HTERT RPE-1 (cell line): ENCODE data around the gene OSBP2.
"Not testable (repeated sequence)": the region's sequence is repeated elsewhere in the genome, so short reads cannot be mapped to it uniquely, and the experiment has no call there.

Source experiments
- in situ Hi-C: fragments of 300-500 bp; cut with MboI; formaldehyde crosslinking; loops from 4 replicates; pipeline ENCODE4 v1.14.3; 2020; ENCODE audit warnings: low sequenced_read_pairs

OSBP2 gene

DNA sequence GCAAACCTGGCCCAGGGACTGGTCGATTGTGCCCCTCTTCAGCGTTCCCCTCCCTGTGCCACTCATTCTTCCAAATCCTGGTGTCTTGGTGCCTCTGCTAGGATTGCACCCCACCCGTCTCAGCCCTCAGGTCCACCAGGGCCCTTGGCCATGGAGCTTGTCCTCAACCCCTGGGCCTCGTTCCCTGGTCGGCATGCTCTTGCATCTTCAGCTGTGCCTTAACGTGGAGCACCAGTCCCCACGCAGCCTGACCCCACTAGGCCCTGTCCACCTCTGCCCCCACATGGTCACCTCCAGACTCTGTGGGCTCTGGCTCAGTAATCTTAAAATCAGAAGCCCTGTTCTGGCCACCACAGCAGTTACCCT, 61.1 kb downstream of the OSBP2 start:
- in situ Hi-C loops: no loop called here

DNA sequence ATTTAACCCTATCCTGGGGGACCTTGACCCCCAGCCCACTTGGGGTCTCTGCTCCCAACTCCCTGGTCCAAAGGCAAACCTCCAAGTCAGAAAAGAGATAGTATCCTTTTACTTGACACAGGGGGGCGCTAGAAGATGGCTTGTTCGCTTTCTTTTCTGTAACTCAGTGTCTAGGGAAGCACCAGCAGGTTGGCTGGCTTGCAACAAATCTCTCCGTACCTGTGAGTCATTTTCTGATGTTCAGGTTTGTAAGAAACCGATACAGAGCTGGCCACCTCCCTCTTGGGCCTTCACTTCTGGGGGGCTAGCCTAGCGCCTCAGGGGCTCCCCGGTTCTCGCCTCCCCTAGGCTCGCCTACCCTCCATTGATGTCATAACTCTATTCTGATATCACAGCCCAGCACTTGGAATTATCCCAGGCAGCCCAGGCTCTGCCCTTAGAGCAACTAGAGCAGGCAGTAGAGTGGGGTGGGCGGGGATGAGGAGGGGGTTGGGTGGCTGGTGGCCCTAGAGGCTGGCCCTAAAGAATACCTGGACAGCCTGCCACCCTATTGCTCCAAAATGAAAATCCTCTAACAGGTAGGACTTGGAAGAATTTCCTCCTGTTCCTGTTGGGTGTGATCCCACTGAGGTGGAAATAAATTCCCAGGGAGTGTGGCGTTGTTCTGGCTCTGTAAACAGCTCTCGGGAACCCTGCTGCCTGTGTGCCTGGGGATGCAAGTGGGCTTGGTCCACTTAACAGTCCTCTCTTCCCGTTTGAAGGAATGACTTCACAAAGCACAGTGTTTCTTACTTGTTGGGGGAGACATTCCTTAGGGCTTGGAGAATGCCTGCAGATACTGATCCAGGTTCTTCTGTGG, 69.4 kb downstream of the OSBP2 start:
- in situ Hi-C loops: no loop called here

DNA sequence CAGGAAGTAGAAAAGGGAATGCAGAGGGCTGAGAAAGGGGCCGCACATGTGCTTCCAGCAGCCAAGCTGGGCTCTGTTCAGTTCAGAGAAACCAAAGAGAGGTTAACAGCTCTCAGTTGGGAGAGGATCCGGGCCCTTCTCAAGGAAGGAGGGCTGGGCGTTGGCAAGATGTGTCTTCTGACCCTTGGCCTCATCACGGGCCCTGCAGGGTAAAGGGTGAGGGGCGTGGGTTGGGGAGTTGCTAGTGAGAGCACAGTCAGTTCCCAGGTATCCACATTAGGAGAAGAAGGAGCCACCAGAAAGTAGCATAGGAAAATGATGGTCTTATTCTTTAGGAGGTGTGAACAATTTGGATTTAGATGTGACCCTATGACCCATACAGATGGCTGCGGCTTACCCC, 73.0 kb downstream of the OSBP2 start:
- in situ Hi-C loops: no loop called here

DNA sequence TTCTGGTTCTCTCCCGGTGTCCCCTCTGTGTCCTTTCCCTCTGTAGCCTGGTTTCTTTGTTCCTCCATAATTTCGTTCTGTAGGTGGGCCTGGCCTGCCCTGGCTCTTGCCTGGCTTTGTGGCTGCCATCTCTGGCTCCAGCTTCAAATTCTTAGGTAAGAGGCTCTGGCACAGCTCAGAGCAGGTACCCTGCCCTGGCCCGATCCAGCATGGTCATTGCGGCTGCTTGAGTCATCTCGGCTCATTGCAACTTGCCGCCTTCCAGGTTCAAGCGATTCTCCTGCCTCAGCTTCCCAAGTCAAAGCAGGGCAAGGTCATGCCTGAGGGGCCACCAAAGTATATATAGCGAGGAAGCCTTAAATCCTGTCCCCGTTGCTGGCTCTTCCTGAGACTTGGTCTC, 76.0 kb downstream of the OSBP2 start:
- in situ Hi-C loops: no loop called here

DNA sequence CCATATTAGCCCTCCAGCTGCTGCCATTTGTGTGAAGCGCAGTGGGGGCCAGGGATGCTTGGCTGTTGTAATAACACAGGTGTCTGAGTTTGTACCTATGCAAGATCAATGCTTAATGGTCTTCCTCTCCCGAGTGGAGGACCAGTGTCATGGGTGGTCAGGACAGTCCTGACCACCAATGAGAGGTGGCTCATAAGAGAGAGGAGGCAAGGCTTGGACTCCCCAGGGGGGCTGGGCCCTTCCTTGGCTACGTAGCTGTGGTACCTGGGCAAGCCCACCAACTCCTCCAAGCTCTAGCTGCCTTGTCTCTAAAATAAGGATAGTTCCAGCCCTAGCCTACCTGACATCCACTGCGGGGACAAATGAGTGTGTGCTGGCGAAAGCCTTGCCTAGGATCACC, 79.2 kb downstream of the OSBP2 start:
- in situ Hi-C loops: no loop called here

DNA sequence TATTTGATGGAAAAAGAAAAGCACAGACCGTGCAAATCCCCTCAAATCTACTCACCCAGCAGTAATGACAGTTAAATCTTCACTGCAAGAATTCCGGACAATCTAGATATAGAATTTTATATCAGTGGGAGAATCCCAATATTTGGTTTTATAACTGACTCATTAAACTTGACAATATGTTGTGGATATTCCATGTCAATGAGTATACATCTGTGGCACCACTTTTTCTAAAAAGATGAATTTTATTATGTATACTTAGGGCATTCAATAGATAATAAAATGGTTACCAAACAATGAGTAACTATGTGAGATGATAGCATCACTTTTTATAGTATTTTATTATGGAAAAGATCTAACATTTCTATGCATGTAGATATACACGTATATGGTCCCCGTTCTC, 79.9 kb downstream of the OSBP2 start:
- in situ Hi-C loops: no loop called here

DNA sequence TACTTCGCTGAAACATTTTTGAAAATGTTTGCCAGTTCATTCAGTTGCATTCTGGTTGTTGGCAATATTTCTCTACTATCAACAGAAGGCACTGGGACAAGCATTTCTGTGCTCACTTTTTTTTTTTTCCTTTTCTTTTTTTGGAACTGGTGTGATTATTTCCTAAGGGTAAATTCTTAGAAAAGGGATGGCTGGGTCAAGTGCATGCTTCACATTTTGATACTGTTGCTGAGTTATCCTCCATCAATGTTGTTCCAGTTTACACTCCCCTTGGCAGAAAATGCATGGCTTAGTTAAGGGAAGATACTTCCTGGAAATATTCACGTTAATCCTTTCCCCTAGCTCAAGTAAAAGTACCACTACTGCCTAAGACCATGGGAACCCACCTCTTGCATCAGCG, 81.8 kb downstream of the OSBP2 start:
- in situ Hi-C loops: no loop called here

DNA sequence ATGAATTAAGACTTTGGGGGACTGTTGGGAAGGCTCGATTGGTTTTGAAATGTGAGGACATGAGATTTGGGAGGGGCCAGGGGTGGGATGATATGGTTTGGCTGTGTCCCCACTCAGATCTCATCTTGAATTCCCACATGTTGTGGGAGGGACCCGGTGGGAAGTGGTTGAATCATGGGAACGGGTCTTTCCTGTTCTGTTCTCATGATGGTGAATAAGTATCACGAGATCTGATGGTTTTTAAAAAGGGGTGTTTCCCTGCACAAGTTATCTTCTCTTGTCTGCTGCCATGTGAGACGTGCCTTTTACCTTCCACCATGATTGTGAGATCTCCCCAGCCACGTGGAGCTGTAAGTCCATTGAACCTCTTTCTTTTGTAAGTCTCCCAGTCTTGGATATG, 82.5 kb downstream of the OSBP2 start:
- in situ Hi-C loops: not testable (repeated sequence)

DNA sequence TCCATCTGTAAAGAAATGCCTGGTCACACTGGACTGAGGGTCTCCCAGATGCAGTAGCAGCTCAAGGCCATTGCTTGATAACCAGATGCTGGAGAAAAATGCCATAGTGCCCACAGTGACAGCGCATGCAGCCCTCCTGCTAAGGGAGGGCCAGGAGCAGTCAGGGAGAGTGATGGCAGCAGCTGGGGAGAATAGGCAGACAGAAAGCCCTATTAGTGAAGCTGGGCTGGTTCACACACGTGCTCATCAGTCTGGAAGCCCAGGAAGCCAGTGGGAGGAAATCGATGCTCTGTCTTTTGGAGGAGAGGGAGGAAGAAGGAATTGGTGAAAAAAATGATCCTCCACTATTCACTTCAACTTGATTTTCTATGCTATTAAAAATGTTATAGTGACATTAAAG, 82.9 kb downstream of the OSBP2 start:
- in situ Hi-C loops: no loop called here

DNA sequence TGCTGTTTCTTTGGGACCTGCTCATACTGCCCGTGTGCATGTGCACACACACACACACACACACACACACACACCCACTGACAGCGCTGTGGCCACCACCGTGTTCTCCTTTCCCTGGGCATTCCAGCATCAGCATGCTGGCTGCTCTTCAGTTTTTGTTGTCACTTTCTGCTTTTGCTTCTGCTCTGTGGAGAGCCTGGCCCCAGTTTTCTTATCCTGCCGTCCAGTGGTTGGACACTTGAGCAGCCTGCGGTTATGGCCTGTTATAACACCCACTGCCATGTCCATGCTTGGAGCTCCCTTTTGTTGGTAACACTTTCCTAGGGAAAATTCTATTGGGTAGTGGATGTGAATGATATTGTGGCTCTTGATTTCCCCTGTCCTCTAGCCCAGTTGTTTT, 83.6 kb downstream of the OSBP2 start:
- in situ Hi-C loops: no loop called here

DNA sequence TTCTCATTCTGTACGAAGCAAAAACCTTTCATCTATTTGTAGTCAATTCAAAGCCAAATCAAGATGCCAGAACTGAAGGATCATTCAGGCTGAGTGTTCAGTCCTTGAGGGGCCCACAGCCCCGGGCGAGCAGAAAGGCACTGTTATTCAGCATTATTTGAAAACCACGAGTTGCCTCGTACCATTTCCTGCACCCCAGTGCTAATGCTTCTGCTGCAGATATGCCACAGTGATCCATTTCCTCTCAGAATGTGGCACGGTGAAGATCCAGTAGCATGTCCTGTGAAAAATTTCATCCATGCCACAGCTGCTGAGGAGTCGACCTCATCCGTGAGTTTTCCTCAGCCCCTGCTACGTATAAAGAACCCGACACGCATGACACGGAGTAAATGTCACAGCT, 85.4 kb downstream of the OSBP2 start:
- in situ Hi-C loops: no loop called here

DNA sequence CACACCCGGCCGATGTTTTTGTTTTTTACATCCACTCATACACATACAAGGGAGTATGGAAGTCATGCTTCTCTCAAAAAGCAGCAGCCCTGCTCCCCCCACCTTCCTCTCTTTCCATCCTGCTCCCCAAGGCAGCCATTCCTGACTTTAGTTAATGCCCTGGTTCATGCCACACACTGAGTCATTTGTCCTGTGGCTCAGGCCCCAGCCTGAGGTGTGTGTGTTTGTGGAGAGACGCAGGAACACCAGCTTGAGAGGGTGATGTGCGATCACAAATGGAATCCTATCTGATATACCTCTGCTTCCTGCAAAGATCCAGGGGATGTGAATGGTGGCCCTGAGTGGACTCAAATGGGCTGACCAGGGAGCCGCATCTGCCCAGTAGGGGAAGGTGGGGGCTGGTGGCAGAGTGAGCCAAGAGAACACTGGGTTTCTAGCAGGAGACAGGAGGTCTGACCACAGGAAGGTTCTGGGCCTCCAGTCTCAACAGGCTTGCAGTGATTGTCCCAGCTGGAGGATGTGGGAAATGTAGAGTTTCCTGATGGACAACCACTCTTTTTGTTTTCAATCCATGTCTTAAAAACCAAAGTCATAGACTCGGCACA, 86.7 kb downstream of the OSBP2 start:
- in situ Hi-C loops: no loop called here

DNA sequence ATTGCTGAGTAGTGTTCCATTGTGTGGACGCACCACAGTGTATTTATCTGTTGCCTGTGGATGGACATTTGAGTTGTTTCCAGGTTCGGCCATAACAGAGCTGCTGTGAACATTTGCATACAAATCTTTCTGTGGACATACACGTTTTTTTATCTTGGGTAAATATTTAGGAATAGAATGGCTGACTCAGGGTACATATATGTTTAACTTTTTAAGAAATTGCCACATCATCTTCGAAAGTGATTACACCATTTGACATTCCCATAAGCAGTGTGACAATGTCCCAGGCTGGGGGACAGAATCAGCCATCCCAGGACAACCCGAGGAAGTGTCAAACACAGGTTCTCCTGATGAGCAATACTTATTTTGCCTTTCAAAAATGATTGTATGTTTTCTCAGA, 87.9 kb downstream of the OSBP2 start:
- in situ Hi-C loops: no loop called here

DNA sequence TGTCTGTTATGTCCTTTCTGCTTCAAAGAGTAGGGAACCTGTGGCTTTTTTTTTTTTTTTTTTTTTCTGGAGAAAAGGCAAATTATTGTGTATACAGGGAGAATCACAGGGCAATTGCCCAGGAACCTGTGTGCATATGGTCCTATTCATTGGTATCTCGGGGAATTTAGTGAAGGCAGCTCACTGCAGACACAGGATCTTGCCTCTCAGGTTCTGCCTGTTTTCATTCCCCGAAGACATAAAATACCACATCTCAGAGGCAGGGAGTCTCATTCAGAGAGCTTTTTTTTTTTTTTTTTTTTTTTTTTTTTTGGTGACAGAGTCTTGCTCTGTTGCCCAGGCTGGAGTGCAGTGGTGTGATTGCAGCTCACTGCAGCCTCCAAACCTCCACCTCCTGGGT, 88.3 kb downstream of the OSBP2 start:
- in situ Hi-C loops: no loop called here

DNA sequence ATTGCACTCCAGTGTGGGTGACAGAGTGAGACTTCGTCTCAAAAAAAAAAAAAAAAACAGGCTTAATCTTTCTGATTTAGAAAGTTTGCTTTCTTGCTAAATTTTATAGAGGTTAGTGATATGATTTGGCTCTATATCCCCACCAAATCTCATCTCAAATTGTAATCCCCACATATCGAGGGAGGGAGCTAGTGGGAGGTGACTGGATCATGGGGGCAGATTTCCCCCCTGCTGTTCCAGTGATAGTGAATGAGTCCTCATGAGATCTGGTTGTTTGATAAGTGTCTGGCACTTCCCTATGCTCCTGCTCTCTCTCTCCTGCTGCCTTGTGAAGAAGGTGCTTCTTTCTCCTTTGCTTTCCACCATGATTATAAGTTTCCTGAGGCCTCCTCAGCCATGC, 90.9 kb downstream of the OSBP2 start:
- in situ Hi-C loops: no loop called here

DNA sequence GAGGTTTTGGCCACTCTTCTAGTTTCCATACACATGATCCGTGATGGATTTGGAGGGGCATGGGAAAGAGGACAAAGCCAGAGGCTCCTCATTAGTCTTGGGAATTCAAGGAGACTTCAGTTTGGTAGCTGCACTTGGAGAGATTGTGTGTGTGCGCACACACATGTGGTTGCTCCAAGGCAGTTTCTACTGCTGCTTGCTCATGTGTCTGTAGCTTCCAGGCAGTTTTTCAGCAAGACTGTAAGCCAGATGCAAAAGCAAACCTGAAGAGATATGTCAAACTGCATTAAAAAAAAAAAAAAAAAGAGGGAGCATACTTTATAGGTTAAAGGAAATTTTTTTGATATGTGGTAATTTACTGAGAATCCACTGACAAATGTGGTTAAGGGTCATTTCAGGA, 95.7 kb downstream of the OSBP2 start:
- in situ Hi-C loops: no loop called here

DNA sequence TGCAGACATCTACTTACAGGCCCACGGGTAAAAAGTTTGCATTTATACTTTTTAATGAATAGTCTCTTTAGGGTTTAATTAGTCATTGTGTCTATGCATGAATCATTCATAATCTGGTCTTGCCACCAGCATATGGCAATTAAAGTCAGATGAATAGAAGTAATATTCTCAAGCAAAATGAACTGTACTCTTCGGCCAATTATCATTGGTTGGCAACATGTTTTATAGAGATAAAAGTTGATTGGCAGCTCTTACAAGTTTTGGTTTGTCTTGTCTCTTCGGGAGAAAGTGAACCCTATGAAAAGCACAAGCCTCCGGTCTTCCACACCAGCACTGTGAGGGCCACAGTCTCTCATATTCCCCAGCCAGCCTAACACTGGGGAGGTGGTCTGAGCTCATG, 97.8 kb downstream of the OSBP2 start:
- in situ Hi-C loops: no loop called here

DNA sequence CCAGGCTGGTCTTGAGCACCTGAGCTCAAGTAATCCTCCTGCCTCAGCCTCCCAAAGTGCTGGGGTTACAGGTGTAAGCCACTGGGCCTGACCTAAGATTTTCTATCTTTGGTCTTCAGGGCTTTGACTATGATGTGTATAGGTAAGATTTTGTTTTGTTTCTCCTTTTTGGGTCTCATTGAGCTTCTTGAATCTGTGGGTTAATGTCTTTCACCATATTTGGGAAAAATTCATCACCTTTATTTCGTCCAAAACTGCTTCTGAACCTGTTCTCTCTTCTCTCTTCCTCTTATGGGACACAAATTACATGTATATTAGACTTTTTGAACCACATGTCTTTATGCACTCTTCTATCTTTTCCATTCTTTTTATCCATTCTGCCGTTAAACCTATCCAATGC, 100.4 kb downstream of the OSBP2 start:
- in situ Hi-C loops: no loop called here

DNA sequence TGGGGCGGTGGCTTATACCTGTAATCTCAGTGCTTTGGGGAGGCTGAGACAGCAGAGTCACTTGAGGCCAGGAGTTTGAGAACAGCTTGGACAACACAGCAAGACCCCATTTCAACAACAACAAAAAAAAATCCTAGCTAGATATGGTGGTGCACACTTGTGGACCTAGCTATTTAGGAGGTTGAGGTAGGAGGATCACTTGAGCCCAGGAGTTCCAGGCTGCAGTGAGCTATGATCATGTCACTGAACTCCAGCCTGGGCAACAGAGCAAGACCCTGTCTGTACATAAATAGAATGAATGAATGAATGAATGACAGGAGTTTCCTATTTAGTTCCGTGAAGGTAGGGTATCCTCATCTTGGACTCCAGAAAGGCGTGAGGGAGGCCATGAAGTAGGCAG, 107.0 kb downstream of the OSBP2 start:
- in situ Hi-C loops: no loop called here

DNA sequence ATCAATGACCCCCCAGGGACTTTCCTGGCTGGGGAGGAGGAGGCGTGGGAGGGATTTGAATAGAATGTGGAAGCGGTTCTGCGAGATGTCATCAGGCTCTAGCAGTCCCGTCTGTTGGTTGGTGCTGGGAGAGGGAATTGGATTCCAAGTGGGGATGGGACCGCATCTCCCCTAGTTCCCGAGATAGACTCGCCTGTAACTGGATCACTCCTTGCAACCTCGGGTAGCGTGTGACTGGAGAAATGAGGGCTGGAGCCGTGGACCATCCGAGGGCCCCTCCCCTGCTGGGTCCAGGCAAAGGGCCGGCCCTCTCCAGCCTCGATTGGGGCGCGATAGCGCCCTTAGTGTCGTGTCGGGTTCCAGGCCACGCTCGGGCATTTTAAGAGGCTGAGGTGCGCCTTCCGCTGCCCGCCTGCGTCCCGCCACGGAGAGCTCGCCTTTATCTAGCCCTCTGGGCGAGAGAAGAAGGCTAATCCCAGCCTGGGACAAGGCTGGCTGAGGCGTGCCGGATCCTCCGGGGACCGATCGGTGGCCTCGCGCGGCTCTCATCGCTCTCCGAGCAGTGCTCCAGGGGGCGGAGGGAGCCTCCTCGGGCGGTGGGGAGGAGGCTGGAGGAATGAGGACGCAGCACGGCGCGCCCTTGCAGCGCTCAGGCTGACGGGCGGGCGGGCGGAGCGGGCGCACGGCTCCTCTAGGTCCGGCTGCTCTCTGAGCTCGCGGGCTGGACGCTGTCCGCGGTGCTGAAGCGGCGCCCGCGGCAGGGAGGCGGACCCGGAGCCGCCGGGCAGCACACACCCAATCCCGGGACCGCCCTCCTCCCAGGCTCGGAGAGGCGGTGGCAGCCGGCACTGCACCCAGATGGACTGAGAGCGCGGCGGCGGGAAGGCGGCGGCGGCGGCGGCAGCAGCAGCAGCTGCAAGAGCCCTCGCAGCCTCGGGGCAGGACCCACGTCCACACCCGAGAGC, 107.8 kb downstream of the OSBP2 start:
- in situ Hi-C loops: no loop called here

DNA sequence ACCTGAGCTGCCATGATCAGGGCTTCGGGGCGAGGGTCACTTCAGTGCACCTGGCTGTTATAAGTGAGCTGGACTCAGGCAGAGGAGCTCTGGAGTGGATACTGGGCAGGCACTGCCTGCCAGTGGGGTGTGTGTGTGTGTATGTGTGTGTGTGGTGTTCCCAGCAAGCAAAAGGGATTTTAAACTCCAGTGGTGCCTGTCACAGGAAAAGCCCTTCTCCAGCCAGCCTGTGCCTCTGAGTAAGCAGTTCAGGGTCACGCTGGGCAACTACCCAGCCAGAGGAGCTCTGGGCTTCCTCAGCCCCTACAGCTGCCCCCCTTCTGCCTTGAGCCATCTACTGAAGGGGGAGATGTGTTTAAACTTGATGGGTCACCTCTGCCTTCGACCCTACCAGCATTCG, 109.0 kb downstream of the OSBP2 start:
- in situ Hi-C loops: no loop called here

DNA sequence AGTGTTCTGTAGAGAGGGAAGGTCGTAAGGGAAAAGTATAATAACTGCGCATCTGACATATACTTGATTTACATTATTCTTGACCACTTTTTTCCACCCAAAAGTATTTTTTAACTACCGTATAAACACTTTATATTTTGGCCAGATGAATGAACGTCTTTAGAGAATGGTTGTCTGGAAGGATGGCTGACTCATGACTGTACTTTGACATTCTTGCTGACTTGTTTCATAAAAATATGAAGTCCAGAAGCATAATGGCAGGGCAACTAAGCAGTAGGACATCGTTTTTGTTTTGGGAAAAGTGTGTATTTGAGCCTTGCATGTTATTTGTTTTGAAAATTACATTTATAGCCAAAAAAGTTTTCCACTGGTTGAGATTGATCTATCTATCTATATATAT, 110.0 kb downstream of the OSBP2 start:
- in situ Hi-C loops: no loop called here
